Esophagus muscularis mucosa (tissue), 4 donors: ENCODE measurements around the gene SELENOO.

Source experiments
- CTCF ChIP-seq, 3 experiments: fragments of 200-600 bp in 2 of 3; fragments of 450-650 bp in 1 of 3; sonication (generic) in 2 of 3; IDR thresholded peaks; one replicate each; pipeline ENCODE4 v1.5.1; 2017 to 2019; ENCODE audit warnings: antibody characterized with exemption in 3 of 3, mild to moderate bottlenecking in 2 of 3, moderate library complexity in 1 of 3
- EP300 ChIP-seq: sonication (generic); formaldehyde crosslinking; IDR thresholded peaks from one replicate; pipeline ENCODE4 v1.6.1; 2017; ENCODE audit warnings: antibody characterized with exemption
- POLR2A ChIP-seq: fragments of 450-650 bp; IDR thresholded peaks from one replicate; pipeline ENCODE4 v1.6.1; 2017; ENCODE audit warnings: antibody characterized with exemption, moderate library complexity, mild to moderate bottlenecking, low read depth

- TF ChIP-seq CTCF (IDR thresholded peaks at IDR 0.05) (no peak), EP300 (no peak), POLR2A (no peak)
Observed at GRCh38 chr22:50224071-50224470, 23.3 kb downstream of the SELENOO start.
